SK-N-SH treated with all-trans-retinoic acid at 6 μM for 48 hours (cell line): ENCODE results near the gene RTL1.

Source experiments
- ATAC-seq: fragments of 200-7000 bp; cut with Tn5 transposase; 3 replicates; pipeline ENCODE4 v1.9.1; 2020; ENCODE audit warnings: mild to moderate bottlenecking, moderate library complexity
- ARNTL ChIP-seq: fragments of 450-650 bp; formaldehyde crosslinking; IDR thresholded peaks from 2 replicates; pipeline ENCODE4 v1.5.0; 2020; ENCODE audit warnings: low read depth, mild to moderate bottlenecking, moderate library complexity, borderline replicate concordance
- BACH2 ChIP-seq: fragments of 250-450 bp; sonication (Bioruptor Pico); IDR thresholded peaks from 2 replicates; pipeline ENCODE4 v1.9.0; 2021; ENCODE audit warnings: mild to moderate bottlenecking, borderline replicate concordance
- CREB5 ChIP-seq: fragments of 250-450 bp; sonication (Bioruptor Pico); IDR thresholded peaks from 2 replicates; pipeline ENCODE4 v1.5.1; 2020; ENCODE audit warnings: low read depth, mild to moderate bottlenecking, moderate library complexity
- CSDC2 ChIP-seq: fragments of 250-450 bp; sonication (Bioruptor Pico); IDR thresholded peaks from 2 replicates; pipeline ENCODE4 v1.5.0; 2020; ENCODE audit warnings: mild to moderate bottlenecking, moderate library complexity
- ESRRG ChIP-seq: fragments of 250-450 bp; sonication (Bioruptor Pico); IDR thresholded peaks from 2 replicates; pipeline ENCODE4 v1.6.1; 2021; ENCODE audit warnings: mild to moderate bottlenecking
- GLIS3 ChIP-seq: fragments of 250-450 bp; sonication (Bioruptor Pico); IDR thresholded peaks from 2 replicates; pipeline ENCODE4 v1.5.0; 2020; ENCODE audit warnings: mild to moderate bottlenecking, moderate library complexity
- ISL1 ChIP-seq: fragments of 250-450 bp; sonication (Bioruptor Pico); IDR thresholded peaks from 2 replicates; pipeline ENCODE4 v2.1.2; 2022; ENCODE audit warnings: mild to moderate bottlenecking, moderate library complexity
- OSR1 ChIP-seq: fragments of 250-450 bp; sonication (Bioruptor Pico); IDR thresholded peaks from 2 replicates; pipeline ENCODE4 v1.8.0; 2022; ENCODE audit warnings: moderate library complexity, mild to moderate bottlenecking, inconsistent platforms
- POU6F1 ChIP-seq: fragments of 250-450 bp; sonication (Bioruptor Pico); IDR thresholded peaks from 2 replicates; pipeline ENCODE4 v1.8.0; 2021; ENCODE audit warnings: low read depth, mild to moderate bottlenecking, moderate library complexity, borderline replicate concordance
- PPARA ChIP-seq: fragments of 250-450 bp; sonication (Bioruptor Pico); IDR thresholded peaks from 2 replicates; pipeline ENCODE4 v1.5.0; 2020; ENCODE audit warnings: mild to moderate bottlenecking, borderline replicate concordance
- RARB ChIP-seq: fragments of 250-450 bp; sonication (Bioruptor Pico); IDR thresholded peaks from 2 replicates; pipeline ENCODE4 v1.8.0; 2021; ENCODE audit warnings: mild to moderate bottlenecking, moderate library complexity
- SNAI2 ChIP-seq: fragments of 250-450 bp; sonication (Bioruptor Pico); IDR thresholded peaks from 2 replicates; pipeline ENCODE4 v1.5.0; 2020; ENCODE audit warnings: mild to moderate bottlenecking, moderate library complexity
- TCF4 ChIP-seq: fragments of 250-450 bp; sonication (Bioruptor Pico); IDR thresholded peaks from 2 replicates; pipeline ENCODE4 v1.8.0; 2021; ENCODE audit warnings: mild to moderate bottlenecking, moderate library complexity, borderline replicate concordance
- TOX ChIP-seq: fragments of 250-450 bp; sonication (Bioruptor Pico); IDR thresholded peaks from 2 replicates; pipeline ENCODE4 v1.8.0; 2021; ENCODE audit warnings: mild to moderate bottlenecking, moderate library complexity, borderline replicate concordance
- ZC3H10 ChIP-seq: fragments of 250-450 bp; sonication (Bioruptor Pico); IDR thresholded peaks from 2 replicates; pipeline ENCODE4 v1.5.1; 2021; ENCODE audit warnings: mild to moderate bottlenecking, moderate library complexity
- ZFP3 ChIP-seq: fragments of 250-450 bp; sonication (Bioruptor Pico); IDR thresholded peaks from 2 replicates; pipeline ENCODE4 v1.5.0; 2020; ENCODE audit warnings: mild to moderate bottlenecking, moderate library complexity
- ZFP30 ChIP-seq: fragments of 450-650 bp; formaldehyde crosslinking; IDR thresholded peaks from 2 replicates; pipeline ENCODE4 v1.5.0; 2022; ENCODE audit warnings: mild to moderate bottlenecking, moderate library complexity
- ZNF565 ChIP-seq: fragments of 450-650 bp; formaldehyde crosslinking; conservative IDR thresholded peaks from 2 replicates; pipeline ENCODE4 v1.5.0; 2020; ENCODE audit warnings: low read depth, mild to moderate bottlenecking, moderate library complexity
- ZNF70 ChIP-seq: fragments of 450-650 bp; formaldehyde crosslinking; IDR thresholded peaks from 2 replicates; pipeline ENCODE4 v1.5.0; 2020; ENCODE audit warnings: mild to moderate bottlenecking, moderate library complexity
- ZNF8 ChIP-seq: fragments of 450-650 bp; formaldehyde crosslinking; IDR thresholded peaks from 2 replicates; pipeline ENCODE4 v1.5.0; 2020; ENCODE audit warnings: mild to moderate bottlenecking, moderate library complexity
- TF ChIP-seq, protein P1 (sequence below): fragments of 250-450 bp; sonication (Bioruptor Pico); IDR thresholded peaks from 2 replicates; pipeline ENCODE4 v1.5.0; 2020; ENCODE audit warnings: mild to moderate bottlenecking, moderate library complexity
- TF ChIP-seq, protein P2 (sequence below): fragments of 250-450 bp; sonication (Bioruptor Pico); IDR thresholded peaks from 2 replicates; pipeline ENCODE4 v1.8.0; 2020; ENCODE audit warnings: mild to moderate bottlenecking, moderate library complexity, borderline replicate concordance
- TF ChIP-seq, protein P3 (sequence below): fragments of 250-450 bp; sonication (Bioruptor Pico); IDR thresholded peaks from 2 replicates; pipeline ENCODE4 v1.5.1; 2021; ENCODE audit warnings: mild to moderate bottlenecking, moderate library complexity

The RTL1 gene

DNA sequence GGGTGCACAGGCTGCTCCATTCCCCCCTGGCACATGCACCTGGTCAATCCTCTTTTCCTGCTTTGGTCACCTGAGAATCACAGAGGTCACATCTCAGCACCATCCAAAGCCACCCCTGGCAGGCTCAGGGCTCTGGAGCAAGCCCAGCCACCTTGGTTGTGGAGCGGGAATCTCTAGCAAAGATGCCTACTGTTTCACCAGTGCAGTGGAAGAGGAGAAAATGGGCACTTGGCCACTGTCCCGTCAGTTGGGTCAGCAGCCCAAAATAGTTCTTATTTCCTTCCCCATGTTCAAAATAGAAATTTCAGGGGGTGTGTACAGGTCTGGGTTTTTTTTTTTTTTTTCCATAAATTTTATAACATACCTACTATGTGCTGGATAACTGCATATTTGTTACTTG, 18.3 kb downstream of the RTL1 start:
- ATAC-seq = no peak
- TF ChIP-seq ZNF8 (CRISPR knock-in tag) (no peak), POU6F1 (CRISPR knock-in tag) (no peak), ZNF565 (CRISPR knock-in tag) (no peak), CREB5 (CRISPR knock-in tag) (no peak), CSDC2 (CRISPR knock-in tag) (no peak), ISL1 (CRISPR knock-in tag) (no peak), RARB (no peak), ARNTL (no peak)
- TF ChIP-seq, protein P1, sequence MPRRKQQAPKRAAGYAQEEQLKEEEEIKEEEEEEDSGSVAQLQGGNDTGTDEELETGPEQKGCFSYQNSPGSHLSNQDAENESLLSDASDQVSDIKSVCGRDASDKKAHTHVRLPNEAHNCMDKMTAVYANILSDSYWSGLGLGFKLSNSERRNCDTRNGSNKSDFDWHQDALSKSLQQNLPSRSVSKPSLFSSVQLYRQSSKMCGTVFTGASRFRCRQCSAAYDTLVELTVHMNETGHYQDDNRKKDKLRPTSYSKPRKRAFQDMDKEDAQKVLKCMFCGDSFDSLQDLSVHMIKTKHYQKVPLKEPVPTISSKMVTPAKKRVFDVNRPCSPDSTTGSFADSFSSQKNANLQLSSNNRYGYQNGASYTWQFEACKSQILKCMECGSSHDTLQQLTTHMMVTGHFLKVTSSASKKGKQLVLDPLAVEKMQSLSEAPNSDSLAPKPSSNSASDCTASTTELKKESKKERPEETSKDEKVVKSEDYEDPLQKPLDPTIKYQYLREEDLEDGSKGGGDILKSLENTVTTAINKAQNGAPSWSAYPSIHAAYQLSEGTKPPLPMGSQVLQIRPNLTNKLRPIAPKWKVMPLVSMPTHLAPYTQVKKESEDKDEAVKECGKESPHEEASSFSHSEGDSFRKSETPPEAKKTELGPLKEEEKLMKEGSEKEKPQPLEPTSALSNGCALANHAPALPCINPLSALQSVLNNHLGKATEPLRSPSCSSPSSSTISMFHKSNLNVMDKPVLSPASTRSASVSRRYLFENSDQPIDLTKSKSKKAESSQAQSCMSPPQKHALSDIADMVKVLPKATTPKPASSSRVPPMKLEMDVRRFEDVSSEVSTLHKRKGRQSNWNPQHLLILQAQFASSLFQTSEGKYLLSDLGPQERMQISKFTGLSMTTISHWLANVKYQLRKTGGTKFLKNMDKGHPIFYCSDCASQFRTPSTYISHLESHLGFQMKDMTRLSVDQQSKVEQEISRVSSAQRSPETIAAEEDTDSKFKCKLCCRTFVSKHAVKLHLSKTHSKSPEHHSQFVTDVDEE (CRISPR knock-in tag) = no peak

GRCh38 chr14:100884456-100884855, 19.1 kb downstream of the RTL1 start:
- no peak for ATAC-seq
- TF ChIP-seq, protein P2, sequence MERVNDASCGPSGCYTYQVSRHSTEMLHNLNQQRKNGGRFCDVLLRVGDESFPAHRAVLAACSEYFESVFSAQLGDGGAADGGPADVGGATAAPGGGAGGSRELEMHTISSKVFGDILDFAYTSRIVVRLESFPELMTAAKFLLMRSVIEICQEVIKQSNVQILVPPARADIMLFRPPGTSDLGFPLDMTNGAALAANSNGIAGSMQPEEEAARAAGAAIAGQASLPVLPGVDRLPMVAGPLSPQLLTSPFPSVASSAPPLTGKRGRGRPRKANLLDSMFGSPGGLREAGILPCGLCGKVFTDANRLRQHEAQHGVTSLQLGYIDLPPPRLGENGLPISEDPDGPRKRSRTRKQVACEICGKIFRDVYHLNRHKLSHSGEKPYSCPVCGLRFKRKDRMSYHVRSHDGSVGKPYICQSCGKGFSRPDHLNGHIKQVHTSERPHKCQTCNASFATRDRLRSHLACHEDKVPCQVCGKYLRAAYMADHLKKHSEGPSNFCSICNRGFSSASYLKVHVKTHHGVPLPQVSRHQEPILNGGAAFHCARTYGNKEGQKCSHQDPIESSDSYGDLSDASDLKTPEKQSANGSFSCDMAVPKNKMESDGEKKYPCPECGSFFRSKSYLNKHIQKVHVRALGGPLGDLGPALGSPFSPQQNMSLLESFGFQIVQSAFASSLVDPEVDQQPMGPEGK (CRISPR knock-in tag) = no peak
- TF ChIP-seq RARB (no peak), TOX (CRISPR knock-in tag) (no peak), ZNF70 (no peak), ZNF8 (CRISPR knock-in tag) (no peak), OSR1 (CRISPR knock-in tag) (no peak), ARNTL (no peak), ZFP3 (CRISPR knock-in tag) (no peak), PPARA (CRISPR knock-in tag) (no peak), ESRRG (CRISPR knock-in tag) (no peak), TCF4 (CRISPR knock-in tag) (no peak), CSDC2 (CRISPR knock-in tag) (no peak), SNAI2 (CRISPR knock-in tag) (no peak), GLIS3 (CRISPR knock-in tag) (no peak), ZC3H10 (CRISPR knock-in tag) (no peak), BACH2 (CRISPR knock-in tag) (no peak)
- TF ChIP-seq, protein P3, sequence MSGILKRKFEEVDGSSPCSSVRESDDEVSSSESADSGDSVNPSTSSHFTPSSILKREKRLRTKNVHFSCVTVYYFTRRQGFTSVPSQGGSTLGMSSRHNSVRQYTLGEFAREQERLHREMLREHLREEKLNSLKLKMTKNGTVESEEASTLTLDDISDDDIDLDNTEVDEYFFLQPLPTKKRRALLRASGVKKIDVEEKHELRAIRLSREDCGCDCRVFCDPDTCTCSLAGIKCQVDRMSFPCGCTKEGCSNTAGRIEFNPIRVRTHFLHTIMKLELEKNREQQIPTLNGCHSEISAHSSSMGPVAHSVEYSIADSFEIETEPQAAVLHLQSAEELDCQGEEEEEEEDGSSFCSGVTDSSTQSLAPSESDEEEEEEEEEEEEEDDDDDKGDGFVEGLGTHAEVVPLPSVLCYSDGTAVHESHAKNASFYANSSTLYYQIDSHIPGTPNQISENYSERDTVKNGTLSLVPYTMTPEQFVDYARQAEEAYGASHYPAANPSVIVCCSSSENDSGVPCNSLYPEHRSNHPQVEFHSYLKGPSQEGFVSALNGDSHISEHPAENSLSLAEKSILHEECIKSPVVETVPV (CRISPR knock-in tag) = no peak
- TF ChIP-seq, all 23 proteins: peak for 0

DNA sequence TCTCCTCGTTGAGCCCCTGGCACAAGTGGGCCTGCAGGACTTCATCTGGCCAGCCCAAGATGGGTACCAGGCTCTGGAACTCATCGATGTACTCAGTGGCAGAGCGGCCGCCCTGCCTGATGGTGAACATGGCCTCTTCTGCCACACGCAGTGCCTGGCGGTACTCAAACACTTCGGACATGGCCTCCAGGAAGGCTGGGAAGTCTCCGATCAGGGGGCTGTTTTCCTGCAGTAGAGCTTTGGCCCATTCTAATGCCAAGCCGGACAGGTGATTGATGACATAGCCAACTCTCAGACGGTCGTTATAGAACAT, 19.8 kb downstream of the RTL1 start:
- TF ChIP-seq ZFP30 (CRISPR knock-in tag) (no peak), SNAI2 (CRISPR knock-in tag) (no peak), ARNTL (no peak), ZNF8 (CRISPR knock-in tag) (no peak), ISL1 (CRISPR knock-in tag) (no peak), CREB5 (CRISPR knock-in tag) (no peak), CSDC2 (CRISPR knock-in tag) (no peak), RARB (no peak), ZFP3 (CRISPR knock-in tag) (no peak)
- TF ChIP-seq, protein P3 (CRISPR knock-in tag) = no peak
- no peak for ATAC-seq
